SH-SY5Y (cell line): ENCODE data around the gene ZBTB8OS.

Source experiments
- GATA2 ChIP-seq: IDR thresholded peaks from 2 replicates; pipeline ENCODE4 v1.6.1; 2011; ENCODE audit warnings: mild to moderate bottlenecking, low read depth, low read length
- GATA3 ChIP-seq: IDR thresholded peaks from 2 replicates; pipeline ENCODE4 v1.6.1; 2011; ENCODE audit warnings: low read depth, mild to moderate bottlenecking, low read length, moderate library complexity

DNA sequence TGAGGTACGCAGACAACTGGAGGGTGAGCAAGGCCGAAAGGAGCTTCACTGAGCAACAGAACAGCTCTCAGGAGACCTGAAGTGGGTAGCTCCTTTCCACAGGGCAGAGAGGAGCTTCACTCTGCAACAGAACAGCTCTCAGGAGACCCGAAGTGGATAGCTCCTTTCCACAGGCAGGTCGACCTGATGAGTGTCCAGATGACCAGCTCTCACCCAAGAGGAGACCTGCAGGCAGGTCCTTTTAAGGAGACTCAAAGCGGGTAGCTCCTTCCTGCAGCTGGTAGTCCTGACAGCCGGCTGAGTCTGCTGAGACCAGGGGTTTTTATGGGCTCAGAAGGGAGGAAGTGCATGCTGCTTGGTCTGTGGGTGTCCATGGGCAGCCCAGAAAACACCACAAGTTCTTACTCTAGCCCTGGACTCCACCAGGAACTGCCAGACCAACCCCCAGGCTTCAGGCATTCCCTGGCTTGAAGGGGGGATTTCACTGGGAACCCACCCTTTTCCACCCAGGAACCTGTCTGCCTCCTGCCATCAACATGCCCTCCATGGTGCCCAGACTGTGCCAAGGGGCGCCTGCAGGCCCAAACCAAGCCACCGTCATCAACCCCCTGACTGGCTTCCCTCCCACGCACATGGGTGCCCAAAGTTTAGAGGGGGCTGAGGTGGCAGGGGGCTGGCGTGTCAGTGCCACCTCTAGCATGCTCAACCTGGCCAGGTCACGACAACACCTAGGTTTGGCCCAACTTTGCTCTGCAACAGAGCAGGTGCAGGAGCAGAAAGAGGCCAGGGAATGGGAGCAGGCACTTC lies 43.6 kb downstream of the ZBTB8OS start:
- TF ChIP-seq GATA3 = no peak
- TF ChIP-seq GATA2 = no peak
